LHCN-M2 (cell line): Measurements from ENCODE around the gene CDKL1. TPM values are rescaled to one million over a fixed set of nuclear protein-coding genes. Genes with fewer than 3 reads are reported as not detected.
"Not testable (repeated sequence)": the region's sequence is repeated elsewhere in the genome, so short reads cannot be mapped to it uniquely, and the experiment has no call there.

ENCODE experiments used
- DNase-seq: peaks from one replicate; pipeline ENCODE4 v3.0.0-alpha.2; 2012; ENCODE audit warnings: low read depth
- total RNA-seq: library from RNA; depleted of rRNA; stranded (reverse); fragments of >200 nt; gene quantifications from 2 replicates; pipeline ENCODE4 v1.2.3, GENCODE V29; 2014

The CDKL1 gene
- total RNA-seq, 1 experiment from 2014 or later = 3.0 TPM

DNA sequence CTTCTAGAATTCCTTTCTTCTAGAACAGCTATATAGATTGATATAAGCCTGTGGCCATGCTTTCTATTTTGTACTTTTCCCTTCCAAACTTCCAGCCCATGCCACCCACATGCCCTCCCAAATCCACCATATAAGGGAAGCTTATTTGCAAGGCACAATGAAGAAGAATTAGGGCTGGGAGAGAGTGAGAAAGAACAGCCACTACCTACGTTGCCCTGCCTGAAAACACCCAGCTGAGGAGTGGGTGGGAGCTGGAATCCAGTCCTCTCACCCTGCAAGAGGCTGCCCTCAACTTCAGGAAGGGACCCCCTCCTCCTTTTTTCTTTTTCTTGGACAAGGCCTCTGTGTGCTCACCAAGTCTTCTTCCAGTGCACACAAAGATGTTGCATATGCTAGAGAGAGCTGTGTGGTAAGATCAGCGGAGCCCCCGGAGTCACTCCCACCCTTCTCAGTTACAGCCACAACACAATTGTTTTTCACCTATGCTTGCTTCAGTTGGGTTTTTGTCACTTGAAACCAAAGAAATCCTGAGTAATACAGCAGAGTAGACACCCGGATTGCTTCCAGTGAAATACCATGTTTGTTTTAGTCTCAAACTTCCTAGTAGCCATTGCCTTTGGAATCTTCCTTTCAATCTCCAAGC is 38.8 kb downstream of the CDKL1 start:
- no peak for DNase-seq

DNA sequence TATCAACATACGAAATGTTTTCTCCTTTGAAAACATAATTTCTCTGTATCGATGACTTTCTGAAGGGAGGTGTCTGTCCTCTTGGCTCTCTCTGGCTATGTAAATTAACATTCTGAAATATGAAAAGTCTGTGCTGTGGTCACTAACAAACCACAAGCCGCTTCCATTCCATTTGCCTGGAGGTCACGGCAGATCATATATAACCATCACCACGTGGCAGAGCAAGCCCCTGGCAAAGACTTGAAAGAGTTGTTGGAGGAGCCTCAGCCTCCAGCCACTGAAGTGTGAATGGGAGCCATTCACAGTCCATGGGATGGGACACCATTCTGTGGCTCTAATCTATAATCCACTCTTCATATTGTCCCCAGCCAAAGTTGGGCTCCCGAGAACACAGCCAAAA is 39.6 kb downstream of the CDKL1 start:
- DNase-seq = no peak

GRCh38 chr14:50356283-50356682 is 40.4 kb downstream of the CDKL1 start:
- DNase-seq = not testable (repeated sequence)

- DNase-seq = no peak
Measured at GRCh38 chr14:50355692-50356091, 41.0 kb downstream of the CDKL1 start.

GRCh38 chr14:50354527-50354926 is 42.2 kb downstream of the CDKL1 start:
- peak; percentile 50 for DNase-seq

- DNase-seq = no peak
Measured at GRCh38 chr14:50353126-50353525, 43.6 kb downstream of the CDKL1 start.

DNA sequence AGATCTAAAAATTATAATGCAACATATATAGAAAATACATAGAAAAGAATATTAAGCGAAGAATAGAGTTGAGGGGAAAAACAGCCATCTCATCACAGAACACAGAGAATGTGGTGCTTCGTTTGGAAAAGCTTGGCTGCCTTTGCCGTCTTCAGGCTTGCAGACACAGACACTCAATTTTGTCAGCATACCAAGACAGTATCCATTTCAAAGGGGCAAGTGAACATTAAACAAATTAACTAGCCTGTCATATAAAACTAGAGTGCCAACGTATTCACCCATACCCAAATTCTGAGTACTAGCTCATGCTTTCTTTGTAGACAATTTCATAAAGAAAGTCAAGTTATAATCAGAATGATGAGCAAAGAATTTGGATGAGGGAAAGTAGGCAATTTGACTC is 44.1 kb downstream of the CDKL1 start:
- DNase-seq = no peak

- DNase-seq = peak; percentile 49
Measured at GRCh38 chr14:50350975-50351374, 45.7 kb downstream of the CDKL1 start.

DNA sequence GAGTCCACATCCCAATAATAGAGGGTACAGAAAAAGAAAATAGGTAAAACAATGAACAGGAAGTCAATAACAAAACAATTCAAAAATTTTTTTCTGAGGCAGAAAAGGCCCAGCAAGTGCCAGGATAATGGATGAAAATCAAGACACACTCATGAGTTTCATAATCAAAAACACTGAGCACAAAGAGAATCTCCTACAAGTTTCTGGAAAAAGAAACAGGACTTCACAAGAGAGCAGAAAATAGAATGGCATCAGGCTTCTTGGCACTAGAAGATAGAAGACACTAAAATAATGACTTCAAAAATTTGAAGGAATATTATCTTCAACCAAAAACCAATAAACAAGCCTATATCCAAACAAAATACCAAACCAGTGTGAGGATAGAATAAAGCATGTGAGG is 47.7 kb downstream of the CDKL1 start:
- DNase-seq = no peak

DNA sequence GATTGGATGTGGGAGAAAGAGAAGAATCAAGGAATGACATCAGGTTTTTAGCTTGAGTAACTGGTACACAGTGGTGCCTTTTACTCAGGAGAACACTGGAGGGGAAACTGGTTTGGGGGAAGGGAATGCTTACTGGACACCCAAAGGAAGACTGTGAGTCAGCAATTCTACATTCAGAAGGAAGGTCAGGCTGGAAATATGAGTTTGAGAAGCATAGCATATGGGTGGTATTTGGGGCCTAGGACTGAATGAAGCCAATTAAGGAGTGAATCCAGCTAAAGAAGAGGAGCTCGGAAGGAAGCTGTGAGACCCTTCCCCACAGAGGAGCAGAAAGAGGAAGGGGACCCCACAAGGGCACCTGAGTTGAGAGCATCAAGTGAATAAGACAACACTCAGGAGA is 49.2 kb downstream of the CDKL1 start:
- peak; percentile 55 for DNase-seq

GRCh38 chr14:50345846-50346422 is 50.7 kb downstream of the CDKL1 start:
- DNase-seq = no peak

DNA sequence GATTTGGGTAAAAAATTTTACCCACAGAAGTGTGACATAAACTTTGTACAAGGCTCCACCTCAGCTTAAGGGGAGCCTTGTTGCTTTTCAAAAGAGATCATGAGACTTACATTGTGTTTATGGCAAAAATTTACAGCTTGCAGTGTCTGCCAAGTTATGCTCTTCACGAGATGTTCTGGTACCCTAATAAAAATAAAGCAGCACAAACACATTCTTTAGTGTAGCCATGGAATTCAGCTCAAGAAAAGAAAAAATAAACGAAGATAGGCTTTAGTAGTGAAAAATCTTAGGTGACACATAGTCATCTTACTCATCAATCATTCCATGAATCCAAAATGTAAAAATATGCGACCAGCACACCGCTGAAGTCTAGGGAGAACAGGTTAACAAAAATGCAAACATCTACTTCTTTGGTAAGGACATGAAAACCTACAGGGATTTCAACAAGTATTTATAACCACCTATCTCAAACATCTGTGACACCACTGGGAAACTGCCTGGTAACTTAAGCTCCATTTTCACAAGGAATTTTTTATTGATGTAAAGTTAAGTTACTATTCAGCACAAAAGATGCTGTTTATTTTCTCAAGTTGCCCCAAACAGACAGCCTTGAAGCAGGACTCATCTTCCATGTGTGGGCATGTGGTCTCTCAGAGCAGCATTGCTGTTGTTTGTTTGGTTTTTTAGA is 51.7 kb downstream of the CDKL1 start:
- no peak for DNase-seq

- no peak for DNase-seq
Measured at GRCh38 chr14:50344116-50344775, 52.4 kb downstream of the CDKL1 start.

DNA sequence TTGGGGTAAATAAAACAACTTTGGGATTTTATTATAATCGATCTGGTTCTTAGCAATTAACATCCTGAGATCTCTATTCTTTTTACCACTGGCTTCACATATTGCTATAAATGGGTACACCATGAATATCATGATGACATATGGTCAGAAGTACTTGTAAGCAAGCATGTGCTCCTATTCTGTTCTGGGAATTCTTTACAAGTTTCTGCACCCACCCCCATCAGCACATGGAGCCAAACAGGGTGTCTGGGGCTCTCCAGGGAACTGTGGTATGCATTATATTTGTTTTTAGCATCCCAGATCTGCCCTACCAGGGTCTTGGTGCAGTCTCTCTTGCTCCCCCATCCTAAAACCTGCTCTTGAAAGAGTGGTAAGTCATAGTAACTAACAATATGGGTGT is 53.2 kb downstream of the CDKL1 start:
- no peak for DNase-seq

- peak; percentile 79 for DNase-seq
Measured at GRCh38 chr14:50342221-50343078, 54.2 kb downstream of the CDKL1 start.

GRCh38 chr14:50340963-50341362 is 55.7 kb downstream of the CDKL1 start:
- DNase-seq = no peak

- no peak for DNase-seq
Measured at GRCh38 chr14:50340045-50340444, 56.6 kb downstream of the CDKL1 start.

DNA sequence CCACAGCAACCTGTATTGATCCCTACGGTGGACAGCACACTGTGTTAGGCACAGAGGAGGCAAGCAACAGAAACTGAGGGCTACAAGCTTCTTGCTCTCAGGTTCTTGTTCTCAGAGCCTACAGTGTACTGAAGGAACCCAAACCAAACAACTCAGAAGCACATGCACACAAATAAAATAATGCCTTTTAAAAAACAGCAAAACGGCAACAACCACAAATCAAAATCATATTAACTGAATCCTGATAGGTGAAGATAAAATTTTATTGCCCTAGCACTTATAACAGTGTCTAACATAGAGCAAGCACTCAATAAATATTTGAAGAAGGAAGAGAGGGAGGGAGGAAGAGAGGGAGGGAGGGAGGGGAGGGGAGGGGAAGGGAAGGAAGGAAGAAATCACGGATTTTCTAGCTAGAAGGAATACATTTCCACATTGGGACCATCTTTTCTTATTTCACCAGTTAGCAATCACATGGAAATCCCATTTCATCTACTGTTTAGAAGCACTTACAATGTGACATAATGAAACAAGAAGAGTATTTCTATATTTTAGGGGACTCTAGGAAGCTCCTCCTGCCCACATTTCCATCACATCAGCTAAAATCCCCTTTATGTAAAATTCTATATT is 57.4 kb downstream of the CDKL1 start:
- no peak for DNase-seq

GRCh38 chr14:50338587-50338986 is 58.1 kb downstream of the CDKL1 start:
- DNase-seq = no peak

DNA sequence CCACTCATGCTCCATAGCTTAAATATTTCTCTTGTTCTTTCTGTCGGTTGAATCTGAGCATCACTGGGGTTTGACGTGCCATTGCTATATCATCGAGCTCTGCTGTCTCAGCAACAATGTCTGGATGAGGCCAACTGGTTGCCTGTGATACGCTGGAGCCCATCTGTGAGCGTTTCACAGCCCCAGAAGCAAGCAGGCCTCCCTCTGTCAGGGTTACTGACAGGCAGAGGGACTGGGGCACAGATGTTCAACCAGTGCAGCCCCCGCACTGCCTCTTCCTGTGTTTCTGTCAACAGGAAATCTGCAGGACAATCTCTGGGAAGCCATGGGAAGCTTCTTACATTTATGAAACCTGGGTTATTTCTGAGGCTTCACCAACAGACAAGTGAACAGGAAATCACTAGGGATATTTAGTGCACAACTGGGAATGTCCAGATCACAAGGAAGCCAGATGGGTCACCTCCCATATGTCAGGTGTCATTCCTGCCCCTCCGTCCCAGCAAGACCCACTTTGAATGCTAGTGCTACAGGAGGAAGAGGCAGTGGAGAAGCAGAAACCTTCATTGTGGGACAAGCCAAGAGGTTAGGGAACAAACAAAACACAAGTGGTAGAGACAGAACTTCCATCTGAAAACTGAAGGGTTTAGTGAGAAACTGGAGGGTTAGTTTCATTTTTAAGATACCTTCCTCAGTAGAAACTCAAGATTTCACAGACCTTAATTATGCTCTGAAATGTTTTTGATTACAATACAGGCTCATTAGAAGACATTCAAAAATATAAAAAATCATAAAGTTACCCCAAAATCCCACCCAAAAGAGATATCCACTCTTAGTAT is 60.5 kb downstream of the CDKL1 start:
- DNase-seq = peak; percentile 49
